GM12873 (cell line): Measurements from ENCODE around the gene ST3GAL6.

Experiments used
- TF ChIP-seq, protein P1 (sequence below): IDR thresholded peaks from 2 replicates; pipeline ENCODE4 v1.5.1; 2012; ENCODE audit warnings: low read depth, mild to moderate bottlenecking, moderate library complexity, low read length, control low read depth; ENCODE audit not compliant: insufficient read depth; ENCODE audit errors: missing control alignments

The ST3GAL6 gene

DNA sequence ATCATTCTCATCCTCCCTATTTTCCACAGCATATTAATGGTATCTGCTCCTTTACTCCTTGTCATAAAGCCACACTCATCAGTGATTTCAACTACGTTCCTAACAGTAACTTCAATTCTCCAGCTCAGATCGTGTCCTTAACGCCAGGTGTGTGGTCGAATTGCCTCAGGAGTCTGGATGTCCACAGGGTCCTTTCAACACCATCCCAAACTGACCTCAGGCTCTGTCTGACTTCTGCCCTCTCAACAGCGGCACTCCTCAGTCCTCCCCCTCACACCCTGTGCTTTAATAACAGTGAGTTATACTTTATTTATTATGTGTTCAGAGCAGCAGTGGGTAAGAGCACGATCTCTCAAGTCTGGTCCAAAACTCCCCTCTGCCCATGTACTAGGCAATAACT is 42.4 kb downstream of the ST3GAL6 start:
- TF ChIP-seq, protein P1, sequence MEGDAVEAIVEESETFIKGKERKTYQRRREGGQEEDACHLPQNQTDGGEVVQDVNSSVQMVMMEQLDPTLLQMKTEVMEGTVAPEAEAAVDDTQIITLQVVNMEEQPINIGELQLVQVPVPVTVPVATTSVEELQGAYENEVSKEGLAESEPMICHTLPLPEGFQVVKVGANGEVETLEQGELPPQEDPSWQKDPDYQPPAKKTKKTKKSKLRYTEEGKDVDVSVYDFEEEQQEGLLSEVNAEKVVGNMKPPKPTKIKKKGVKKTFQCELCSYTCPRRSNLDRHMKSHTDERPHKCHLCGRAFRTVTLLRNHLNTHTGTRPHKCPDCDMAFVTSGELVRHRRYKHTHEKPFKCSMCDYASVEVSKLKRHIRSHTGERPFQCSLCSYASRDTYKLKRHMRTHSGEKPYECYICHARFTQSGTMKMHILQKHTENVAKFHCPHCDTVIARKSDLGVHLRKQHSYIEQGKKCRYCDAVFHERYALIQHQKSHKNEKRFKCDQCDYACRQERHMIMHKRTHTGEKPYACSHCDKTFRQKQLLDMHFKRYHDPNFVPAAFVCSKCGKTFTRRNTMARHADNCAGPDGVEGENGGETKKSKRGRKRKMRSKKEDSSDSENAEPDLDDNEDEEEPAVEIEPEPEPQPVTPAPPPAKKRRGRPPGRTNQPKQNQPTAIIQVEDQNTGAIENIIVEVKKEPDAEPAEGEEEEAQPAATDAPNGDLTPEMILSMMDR = no peak

DNA sequence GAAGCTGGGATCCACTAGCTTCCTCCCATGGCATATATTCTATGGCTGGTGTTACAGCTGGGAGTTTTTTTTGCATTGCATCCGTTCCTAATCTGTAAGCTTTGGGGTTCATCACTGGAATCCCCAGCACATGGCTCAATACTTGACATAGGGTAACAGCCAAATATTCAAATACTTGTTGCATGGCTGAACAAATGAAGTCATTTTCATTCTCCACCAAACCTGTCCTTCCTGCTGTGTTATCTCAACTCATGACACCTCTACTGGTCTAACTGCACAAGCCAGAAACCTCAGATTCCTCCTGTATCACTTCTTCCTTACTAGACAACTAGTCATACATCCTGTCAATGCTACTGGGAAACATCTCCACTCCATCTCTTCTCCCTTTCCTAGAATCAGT is 43.4 kb downstream of the ST3GAL6 start:
- TF ChIP-seq, protein P1 = no peak

DNA sequence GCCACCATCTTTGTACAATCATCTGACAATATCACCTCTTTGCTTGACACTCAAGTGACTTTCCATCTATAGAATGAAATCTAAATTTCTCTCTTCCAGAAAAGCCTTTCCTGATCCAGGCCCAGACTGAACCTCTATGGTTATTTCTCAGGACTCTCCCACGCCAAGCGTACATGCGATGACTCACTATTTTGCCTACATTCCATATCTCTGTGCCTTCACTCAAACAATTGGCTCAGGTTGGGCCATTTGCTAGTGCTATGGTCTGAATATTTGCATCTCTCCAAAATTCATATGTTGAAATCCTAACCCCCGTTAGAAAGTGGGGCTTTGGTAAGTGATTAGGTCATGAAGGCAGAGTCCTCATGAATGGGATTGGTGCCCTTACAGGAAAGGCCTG is 43.9 kb downstream of the ST3GAL6 start:
- TF ChIP-seq, protein P1 = no peak

- TF ChIP-seq, protein P1 = no peak
Measured at GRCh38 chr3:98807561-98807960, 44.4 kb downstream of the ST3GAL6 start.

DNA sequence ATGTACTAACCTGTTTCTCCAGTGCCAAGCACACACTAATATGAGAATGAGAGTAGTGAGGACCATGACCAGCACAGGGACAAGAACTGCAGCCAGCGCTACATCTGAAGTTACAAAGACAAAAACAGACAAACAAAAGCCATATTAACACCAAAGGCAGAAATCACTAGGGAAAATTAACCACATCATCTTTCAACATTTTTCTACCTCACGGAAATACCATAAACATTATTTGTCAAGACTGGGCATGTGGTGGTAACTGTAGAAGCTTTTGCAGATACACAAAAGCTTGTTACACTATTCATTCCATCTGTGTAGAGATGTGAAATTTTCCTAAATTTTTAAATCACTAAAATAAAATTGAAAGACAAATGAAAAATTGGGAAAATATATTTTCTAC is 44.9 kb downstream of the ST3GAL6 start:
- TF ChIP-seq, protein P1 = no peak

DNA sequence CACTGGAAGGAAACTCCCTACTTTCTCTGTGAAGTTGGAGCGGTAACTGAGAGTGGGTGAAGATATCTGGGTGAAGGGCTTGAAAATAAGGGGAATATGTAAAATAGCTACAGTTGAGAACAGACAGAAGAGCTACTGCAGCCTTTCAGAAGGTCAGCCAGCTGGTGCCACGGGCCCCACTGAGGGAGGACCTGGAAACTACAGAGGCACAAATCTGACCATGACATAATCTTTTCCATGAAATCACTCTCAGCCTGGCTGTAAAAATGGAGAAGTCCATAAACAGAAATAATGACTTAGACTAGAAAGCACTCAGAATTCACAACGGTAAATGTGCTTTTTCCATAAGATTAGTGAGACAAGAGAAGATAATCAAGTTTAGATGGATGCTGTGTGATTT is 46.4 kb downstream of the ST3GAL6 start:
- TF ChIP-seq, protein P1 = no peak

- TF ChIP-seq, protein P1 = no peak
Measured at GRCh38 chr3:98811048-98811447, 47.9 kb downstream of the ST3GAL6 start.
